ENCODE data around the gene TAAR6.

DNA sequence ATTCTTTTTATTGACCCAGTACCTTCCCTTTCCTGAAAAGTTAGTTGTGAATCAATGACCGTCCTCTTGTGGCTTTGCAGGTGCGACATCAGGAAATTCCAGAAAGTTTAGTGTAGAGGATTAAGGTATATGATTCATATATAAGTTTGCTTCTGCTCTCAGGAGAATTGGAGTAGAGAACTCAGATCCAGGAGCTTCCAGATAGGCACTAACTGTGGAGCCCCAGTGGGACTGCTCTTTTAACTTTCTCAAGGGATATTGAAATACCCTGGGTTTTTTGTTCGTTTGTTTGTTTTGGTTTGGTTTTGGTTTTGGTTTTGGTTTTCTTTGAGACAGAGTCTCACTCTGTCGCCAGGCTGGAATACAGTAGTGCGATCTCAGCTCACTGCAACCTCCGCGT, 44.4 kb downstream of the TAAR6 start:
- TF ChIP-seq, protein P1, sequence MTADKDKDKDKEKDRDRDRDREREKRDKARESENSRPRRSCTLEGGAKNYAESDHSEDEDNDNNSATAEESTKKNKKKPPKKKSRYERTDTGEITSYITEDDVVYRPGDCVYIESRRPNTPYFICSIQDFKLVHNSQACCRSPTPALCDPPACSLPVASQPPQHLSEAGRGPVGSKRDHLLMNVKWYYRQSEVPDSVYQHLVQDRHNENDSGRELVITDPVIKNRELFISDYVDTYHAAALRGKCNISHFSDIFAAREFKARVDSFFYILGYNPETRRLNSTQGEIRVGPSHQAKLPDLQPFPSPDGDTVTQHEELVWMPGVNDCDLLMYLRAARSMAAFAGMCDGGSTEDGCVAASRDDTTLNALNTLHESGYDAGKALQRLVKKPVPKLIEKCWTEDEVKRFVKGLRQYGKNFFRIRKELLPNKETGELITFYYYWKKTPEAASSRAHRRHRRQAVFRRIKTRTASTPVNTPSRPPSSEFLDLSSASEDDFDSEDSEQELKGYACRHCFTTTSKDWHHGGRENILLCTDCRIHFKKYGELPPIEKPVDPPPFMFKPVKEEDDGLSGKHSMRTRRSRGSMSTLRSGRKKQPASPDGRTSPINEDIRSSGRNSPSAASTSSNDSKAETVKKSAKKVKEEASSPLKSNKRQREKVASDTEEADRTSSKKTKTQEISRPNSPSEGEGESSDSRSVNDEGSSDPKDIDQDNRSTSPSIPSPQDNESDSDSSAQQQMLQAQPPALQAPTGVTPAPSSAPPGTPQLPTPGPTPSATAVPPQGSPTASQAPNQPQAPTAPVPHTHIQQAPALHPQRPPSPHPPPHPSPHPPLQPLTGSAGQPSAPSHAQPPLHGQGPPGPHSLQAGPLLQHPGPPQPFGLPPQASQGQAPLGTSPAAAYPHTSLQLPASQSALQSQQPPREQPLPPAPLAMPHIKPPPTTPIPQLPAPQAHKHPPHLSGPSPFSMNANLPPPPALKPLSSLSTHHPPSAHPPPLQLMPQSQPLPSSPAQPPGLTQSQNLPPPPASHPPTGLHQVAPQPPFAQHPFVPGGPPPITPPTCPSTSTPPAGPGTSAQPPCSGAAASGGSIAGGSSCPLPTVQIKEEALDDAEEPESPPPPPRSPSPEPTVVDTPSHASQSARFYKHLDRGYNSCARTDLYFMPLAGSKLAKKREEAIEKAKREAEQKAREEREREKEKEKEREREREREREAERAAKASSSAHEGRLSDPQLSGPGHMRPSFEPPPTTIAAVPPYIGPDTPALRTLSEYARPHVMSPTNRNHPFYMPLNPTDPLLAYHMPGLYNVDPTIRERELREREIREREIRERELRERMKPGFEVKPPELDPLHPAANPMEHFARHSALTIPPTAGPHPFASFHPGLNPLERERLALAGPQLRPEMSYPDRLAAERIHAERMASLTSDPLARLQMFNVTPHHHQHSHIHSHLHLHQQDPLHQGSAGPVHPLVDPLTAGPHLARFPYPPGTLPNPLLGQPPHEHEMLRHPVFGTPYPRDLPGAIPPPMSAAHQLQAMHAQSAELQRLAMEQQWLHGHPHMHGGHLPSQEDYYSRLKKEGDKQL (CRISPR knock-in tag; IDR thresholded peaks at IDR 0.05; ENCODE audit: borderline replicate concordance), result no peak
- TF ChIP-seq MAFK (IDR thresholded peaks at IDR 0.05; ENCODE audit: low read length) (no peak), CBX1 (IDR thresholded peaks at IDR 0.05; ENCODE audit: low read depth) (no peak), ZNF263 (CRISPR knock-in tag; IDR thresholded peaks at IDR 0.05; ENCODE audit: borderline replicate concordance) (no peak), POLR2A (conservative IDR thresholded peaks at IDR 0.05) (no peak), ETV5 (CRISPR knock-in tag; IDR thresholded peaks at IDR 0.05; ENCODE audit: low read depth) (no peak), NR4A1 (CRISPR knock-in tag; IDR thresholded peaks at IDR 0.05) (no peak), NR4A1 (tag; IDR thresholded peaks at IDR 0.05) (no peak), SIRT6 (IDR thresholded peaks at IDR 0.05; ENCODE audit: low read depth, low read length) (no peak)
- TF ChIP-seq, protein P2, sequence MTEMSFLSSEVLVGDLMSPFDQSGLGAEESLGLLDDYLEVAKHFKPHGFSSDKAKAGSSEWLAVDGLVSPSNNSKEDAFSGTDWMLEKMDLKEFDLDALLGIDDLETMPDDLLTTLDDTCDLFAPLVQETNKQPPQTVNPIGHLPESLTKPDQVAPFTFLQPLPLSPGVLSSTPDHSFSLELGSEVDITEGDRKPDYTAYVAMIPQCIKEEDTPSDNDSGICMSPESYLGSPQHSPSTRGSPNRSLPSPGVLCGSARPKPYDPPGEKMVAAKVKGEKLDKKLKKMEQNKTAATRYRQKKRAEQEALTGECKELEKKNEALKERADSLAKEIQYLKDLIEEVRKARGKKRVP (CRISPR knock-in tag; IDR thresholded peaks at IDR 0.05), result no peak
- TF ChIP-seq, protein P3, sequence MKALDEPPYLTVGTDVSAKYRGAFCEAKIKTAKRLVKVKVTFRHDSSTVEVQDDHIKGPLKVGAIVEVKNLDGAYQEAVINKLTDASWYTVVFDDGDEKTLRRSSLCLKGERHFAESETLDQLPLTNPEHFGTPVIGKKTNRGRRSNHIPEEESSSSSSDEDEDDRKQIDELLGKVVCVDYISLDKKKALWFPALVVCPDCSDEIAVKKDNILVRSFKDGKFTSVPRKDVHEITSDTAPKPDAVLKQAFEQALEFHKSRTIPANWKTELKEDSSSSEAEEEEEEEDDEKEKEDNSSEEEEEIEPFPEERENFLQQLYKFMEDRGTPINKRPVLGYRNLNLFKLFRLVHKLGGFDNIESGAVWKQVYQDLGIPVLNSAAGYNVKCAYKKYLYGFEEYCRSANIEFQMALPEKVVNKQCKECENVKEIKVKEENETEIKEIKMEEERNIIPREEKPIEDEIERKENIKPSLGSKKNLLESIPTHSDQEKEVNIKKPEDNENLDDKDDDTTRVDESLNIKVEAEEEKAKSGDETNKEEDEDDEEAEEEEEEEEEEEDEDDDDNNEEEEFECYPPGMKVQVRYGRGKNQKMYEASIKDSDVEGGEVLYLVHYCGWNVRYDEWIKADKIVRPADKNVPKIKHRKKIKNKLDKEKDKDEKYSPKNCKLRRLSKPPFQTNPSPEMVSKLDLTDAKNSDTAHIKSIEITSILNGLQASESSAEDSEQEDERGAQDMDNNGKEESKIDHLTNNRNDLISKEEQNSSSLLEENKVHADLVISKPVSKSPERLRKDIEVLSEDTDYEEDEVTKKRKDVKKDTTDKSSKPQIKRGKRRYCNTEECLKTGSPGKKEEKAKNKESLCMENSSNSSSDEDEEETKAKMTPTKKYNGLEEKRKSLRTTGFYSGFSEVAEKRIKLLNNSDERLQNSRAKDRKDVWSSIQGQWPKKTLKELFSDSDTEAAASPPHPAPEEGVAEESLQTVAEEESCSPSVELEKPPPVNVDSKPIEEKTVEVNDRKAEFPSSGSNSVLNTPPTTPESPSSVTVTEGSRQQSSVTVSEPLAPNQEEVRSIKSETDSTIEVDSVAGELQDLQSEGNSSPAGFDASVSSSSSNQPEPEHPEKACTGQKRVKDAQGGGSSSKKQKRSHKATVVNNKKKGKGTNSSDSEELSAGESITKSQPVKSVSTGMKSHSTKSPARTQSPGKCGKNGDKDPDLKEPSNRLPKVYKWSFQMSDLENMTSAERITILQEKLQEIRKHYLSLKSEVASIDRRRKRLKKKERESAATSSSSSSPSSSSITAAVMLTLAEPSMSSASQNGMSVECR (CRISPR knock-in tag; IDR thresholded peaks at IDR 0.05), result no peak
- TF ChIP-seq, protein P4, sequence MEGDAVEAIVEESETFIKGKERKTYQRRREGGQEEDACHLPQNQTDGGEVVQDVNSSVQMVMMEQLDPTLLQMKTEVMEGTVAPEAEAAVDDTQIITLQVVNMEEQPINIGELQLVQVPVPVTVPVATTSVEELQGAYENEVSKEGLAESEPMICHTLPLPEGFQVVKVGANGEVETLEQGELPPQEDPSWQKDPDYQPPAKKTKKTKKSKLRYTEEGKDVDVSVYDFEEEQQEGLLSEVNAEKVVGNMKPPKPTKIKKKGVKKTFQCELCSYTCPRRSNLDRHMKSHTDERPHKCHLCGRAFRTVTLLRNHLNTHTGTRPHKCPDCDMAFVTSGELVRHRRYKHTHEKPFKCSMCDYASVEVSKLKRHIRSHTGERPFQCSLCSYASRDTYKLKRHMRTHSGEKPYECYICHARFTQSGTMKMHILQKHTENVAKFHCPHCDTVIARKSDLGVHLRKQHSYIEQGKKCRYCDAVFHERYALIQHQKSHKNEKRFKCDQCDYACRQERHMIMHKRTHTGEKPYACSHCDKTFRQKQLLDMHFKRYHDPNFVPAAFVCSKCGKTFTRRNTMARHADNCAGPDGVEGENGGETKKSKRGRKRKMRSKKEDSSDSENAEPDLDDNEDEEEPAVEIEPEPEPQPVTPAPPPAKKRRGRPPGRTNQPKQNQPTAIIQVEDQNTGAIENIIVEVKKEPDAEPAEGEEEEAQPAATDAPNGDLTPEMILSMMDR (IDR thresholded peaks at IDR 0.05 in 2 of 3, conservative IDR thresholded peaks at IDR 0.05 in 1 of 3; ENCODE audit: insufficient read depth in 2 of 3, low read depth in 1 of 3, low read length in 3 of 3), result no peak
- TF ChIP-seq, protein P5, sequence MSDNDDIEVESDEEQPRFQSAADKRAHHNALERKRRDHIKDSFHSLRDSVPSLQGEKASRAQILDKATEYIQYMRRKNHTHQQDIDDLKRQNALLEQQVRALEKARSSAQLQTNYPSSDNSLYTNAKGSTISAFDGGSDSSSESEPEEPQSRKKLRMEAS (CRISPR knock-in tag; IDR thresholded peaks at IDR 0.05), result no peak
